Peyer's patch (tissue), 4 donors: Measurements from ENCODE around the gene ZNF304.

Source experiments
- CTCF ChIP-seq, 6 experiments: fragments of 450-650 bp in 4 of 6; fragments of 200-600 bp in 2 of 6; sonication (generic) in 1 of 6; IDR thresholded peaks; one replicate each; pipeline ENCODE4 v1.5.1; 2017 to 2019; ENCODE audit warnings: antibody characterized with exemption in 6 of 6, mild to moderate bottlenecking in 3 of 6, moderate library complexity in 1 of 6
- POLR2A ChIP-seq, 2 donors: fragments of 450-650 bp; IDR thresholded peaks; one replicate each; pipeline ENCODE4 v1.5.1; 2017; ENCODE audit warnings: antibody characterized with exemption in 2 of 2, mild to moderate bottlenecking in 2 of 2, moderate library complexity in 2 of 2

DNA sequence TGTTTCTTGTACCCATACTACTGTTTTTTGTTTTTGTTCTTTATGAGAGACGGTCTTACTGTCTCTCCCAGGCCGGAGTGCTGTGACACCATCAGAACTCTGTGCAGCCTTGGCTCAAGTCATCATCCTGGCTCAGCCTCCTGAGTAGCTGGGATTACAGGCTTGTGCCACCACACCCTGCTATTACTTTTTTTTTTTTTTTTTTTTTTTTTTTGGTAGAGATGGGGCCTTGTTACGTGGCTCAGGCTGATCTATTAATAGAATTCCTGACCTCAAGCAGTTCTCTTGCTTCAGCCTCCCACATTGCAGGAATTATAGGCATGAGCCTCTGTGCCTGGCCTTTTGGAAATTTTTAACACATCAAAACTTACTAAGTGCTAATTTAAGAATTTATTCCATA lies 2.9 kb upstream of the ZNF304 start:
- TF ChIP-seq CTCF (IDR thresholded peaks at IDR 0.05) (no peak), POLR2A (IDR thresholded peaks at IDR 0.05) (no peak)
